ENCODE data around the gene TBX15. TPM values are rescaled to one million over a fixed set of nuclear protein-coding genes. Genes with fewer than 3 reads are reported as not detected.

TBX15 gene
- 0.19 TPM for total RNA-seq
- polyA plus RNA-seq = 0.48 TPM
- long read RNA-seq, donor 1 = 0 reads
- long read RNA-seq, donor 2 = 0 reads
- long read RNA-seq, donor 3 = 0 reads
- long read RNA-seq, donor 4 = 0 reads
- long read RNA-seq, donor 5 = 0 reads
- long read RNA-seq, donor 6 = 0 reads
- long read RNA-seq, donor 7 = 0 reads
- long read RNA-seq, donor 8 = 0 reads
- long read RNA-seq, donor 9 = 0 reads
- long read RNA-seq, donor 10 = 0 reads

DNA sequence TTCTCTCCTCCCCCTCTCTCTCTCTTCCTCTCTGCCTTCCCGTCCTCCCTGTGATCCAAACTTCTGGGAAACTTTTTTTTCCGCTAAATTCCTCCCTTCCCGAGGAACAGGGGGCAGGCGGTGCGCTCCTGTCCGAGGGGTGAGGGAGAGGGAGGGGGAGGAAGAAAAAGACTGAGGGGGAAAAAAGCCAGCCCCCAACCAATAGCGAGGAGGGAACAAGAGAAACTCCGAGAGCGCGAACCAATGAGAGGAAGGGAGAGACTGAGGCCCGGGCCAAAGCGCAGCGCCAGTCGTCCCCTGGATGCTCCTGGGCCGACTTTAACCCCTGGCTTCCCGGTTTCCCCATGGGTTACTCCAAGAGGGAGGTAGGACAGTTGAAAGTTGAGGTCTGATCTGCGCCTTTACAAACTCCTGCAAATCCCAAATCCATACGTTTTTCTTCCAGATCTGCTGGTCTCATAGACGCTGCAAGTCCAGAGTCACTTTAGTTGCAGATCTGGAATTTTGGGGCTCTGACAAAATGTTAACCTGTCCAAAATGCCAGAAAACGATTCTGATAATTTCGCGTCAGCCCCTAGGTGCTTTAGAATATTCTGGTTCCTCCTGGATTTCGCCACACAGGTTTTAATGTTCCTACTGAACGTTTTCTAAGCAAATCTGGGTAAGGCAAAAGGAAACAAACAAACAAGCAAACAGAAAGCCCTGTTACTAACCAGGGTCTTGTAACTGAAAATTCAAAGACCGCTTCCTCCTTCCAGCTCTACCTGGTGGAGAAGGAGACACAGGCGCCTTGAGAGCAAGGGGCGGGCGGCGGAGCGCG is at the start of gene TBX15:
Gene TBX15, minus strand, starts transcription at position 158 of the 820 bp plus-strand sequence. CDS start 548 bp downstream, outside the sequence.
- no peak within 1 kb of the TSS for H3K27ac ChIP-seq (ENCODE audit: low read depth in 1 of 2, low read length in 1 of 2)
- H3K4me3 ChIP-seq (ENCODE audit: low read length in 2 of 2) = no peak within 1 kb of the TSS
- peaks cover 3 to 8% of the 10 kb centered on the region in 2 donors for H3K9me3 ChIP-seq (ENCODE audit: control insufficient read depth in 2 of 2, insufficient read depth in 1 of 2, low read length in 1 of 2)
- WGBS = 14% methylated on average over 31 of the region's 31 CpGs
- H3K4me1 ChIP-seq (ENCODE audit: control insufficient read depth in 2 of 2, insufficient read depth in 2 of 2, low read length in 2 of 2) = no peaks in the 10 kb centered on the region
- no peak for DNase-seq (ENCODE audit: low read depth in 6 of 9, low spot score in 9 of 9)
- no peaks in the 10 kb centered on the region for H3K36me3 ChIP-seq (ENCODE audit: control insufficient read depth in 2 of 2, insufficient read depth in 2 of 2, low read length in 1 of 2)
- H3K27me3 ChIP-seq (ENCODE audit: control insufficient read depth in 2 of 2, insufficient read depth in 1 of 2, low read length in 1 of 2) = peaks cover 94 to 100% of the 10 kb centered on the region in 2 donors

DNA sequence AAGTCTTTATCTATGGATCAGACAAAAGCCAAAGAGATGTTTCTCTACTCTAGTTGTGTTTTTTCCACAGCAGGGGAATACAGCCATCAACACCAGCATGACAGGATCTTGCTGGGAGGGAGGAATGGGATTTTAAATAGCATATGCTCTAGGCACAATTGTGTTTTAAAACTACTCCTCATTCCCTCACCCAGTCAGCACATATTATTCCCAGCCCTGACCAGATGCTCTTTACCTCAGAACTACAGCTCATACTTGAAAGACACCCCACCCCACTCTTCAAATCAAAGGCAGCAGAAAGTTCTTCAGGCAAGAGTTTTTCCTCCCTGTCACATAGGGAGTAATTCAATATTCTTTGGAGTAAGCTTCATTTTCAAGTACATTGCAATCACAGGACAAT is 46.2 kb upstream of the TBX15 start:
- Histone ChIP-seq H3K27ac (ENCODE audit: low read depth in 1 of 2, low read length in 1 of 2) (no peak overlapping the region), H3K4me3 (ENCODE audit: low read length in 2 of 2) (no peak overlapping the region), H3K27me3 (ENCODE audit: control insufficient read depth in 2 of 2, insufficient read depth in 1 of 2, low read length in 1 of 2) (no peaks in the 10 kb centered on the region), H3K9me3 (ENCODE audit: control insufficient read depth in 2 of 2, insufficient read depth in 1 of 2, low read length in 1 of 2) (no peaks in the 10 kb centered on the region), H3K36me3 (ENCODE audit: control insufficient read depth in 2 of 2, insufficient read depth in 2 of 2, low read length in 1 of 2) (no peaks in the 10 kb centered on the region), H3K4me1 (ENCODE audit: control insufficient read depth in 2 of 2, insufficient read depth in 2 of 2, low read length in 2 of 2) (no peaks in the 10 kb centered on the region)
- no peak for DNase-seq (ENCODE audit: low read depth in 6 of 9, low spot score in 9 of 9)

DNA sequence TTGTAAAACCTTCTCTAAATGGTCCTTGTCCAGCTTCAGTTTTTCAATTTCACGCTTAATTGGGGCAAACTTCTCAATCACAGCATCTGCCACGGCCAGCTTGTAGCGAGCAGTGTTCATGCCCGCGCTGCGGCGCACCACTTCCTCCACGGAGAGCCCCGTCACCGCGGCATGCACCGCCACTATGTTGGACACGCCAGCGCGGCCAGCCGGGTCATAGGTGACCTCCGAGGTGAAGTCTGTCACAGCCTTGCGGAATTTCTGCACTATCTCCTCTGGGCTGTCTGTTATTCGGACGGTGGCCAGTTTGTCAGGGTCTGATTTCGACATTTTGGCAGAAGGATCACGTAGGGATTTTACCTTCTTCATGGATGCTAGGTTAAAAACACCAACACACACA is 44.8 kb upstream of the TBX15 start:
- no peaks in the 10 kb centered on the region for H3K9me3 ChIP-seq (ENCODE audit: control insufficient read depth in 2 of 2, insufficient read depth in 1 of 2, low read length in 1 of 2)
- DNase-seq (ENCODE audit: low read depth in 6 of 9, low spot score in 9 of 9) = no peak
- no peaks in the 10 kb centered on the region for H3K36me3 ChIP-seq (ENCODE audit: control insufficient read depth in 2 of 2, insufficient read depth in 2 of 2, low read length in 1 of 2)
- H3K4me1 ChIP-seq (ENCODE audit: control insufficient read depth in 2 of 2, insufficient read depth in 2 of 2, low read length in 2 of 2) = no peaks in the 10 kb centered on the region
- H3K4me3 ChIP-seq (ENCODE audit: low read length in 2 of 2) = no peak overlapping the region
- no peaks in the 10 kb centered on the region for H3K27me3 ChIP-seq (ENCODE audit: control insufficient read depth in 2 of 2, insufficient read depth in 1 of 2, low read length in 1 of 2)
- no peak overlapping the region for H3K27ac ChIP-seq (ENCODE audit: low read depth in 1 of 2, low read length in 1 of 2)
- 98% methylated on average over 22 of the region's 22 CpGs for WGBS

DNA sequence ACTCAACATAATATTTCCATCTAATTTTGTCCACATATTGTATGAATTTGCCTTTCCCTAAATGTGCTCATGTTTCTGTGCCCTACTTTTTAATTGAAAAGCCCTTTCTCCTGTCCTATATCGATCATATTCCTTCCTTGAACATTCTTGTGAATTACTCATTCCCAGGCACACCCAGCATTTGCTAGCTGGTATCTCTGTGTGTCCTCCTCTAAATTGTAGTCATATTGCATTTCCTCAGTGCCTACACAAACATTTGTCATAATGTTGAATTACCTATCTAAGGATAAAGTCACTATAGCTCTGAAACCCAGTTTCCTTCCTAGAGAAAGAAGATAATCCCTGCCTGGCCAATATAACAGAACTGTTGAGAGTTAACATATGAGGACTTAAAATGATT is 39.6 kb upstream of the TBX15 start:
- Histone ChIP-seq H3K9me3 (ENCODE audit: control insufficient read depth in 2 of 2, insufficient read depth in 1 of 2, low read length in 1 of 2) (no peaks in the 10 kb centered on the region), H3K4me3 (ENCODE audit: low read length in 2 of 2) (no peak overlapping the region), H3K36me3 (ENCODE audit: control insufficient read depth in 2 of 2, insufficient read depth in 2 of 2, low read length in 1 of 2) (no peaks in the 10 kb centered on the region), H3K27ac (ENCODE audit: low read depth in 1 of 2, low read length in 1 of 2) (no peak overlapping the region), H3K27me3 (ENCODE audit: control insufficient read depth in 2 of 2, insufficient read depth in 1 of 2, low read length in 1 of 2) (no peaks in the 10 kb centered on the region), H3K4me1 (ENCODE audit: control insufficient read depth in 2 of 2, insufficient read depth in 2 of 2, low read length in 2 of 2) (no peaks in the 10 kb centered on the region)
- WGBS = 96% methylated on average over 1 of the region's 1 CpG
- DNase-seq (ENCODE audit: low read depth in 6 of 9, low spot score in 9 of 9) = no peak

DNA sequence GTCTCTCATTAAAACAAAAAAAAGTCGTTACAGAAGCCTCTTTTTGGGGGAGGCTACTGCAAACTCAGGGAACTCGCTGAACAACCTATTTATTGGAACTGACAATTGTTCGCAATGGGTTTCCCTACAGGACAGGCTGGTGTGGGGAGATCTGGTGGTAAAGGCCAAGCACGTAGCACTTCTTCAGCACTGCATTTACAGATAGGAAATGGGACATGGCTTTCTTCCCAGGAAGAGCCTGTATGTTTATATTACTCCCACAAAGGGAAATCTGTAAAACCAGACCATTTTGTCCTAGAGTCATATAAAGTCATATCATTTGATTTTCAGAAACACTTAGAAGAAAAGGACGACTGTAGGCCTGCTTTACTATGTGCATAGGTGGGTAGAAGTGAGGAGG is 38.8 kb upstream of the TBX15 start:
- H3K36me3 ChIP-seq (ENCODE audit: control insufficient read depth in 2 of 2, insufficient read depth in 2 of 2, low read length in 1 of 2) = no peaks in the 10 kb centered on the region
- H3K27me3 ChIP-seq (ENCODE audit: control insufficient read depth in 2 of 2, insufficient read depth in 1 of 2, low read length in 1 of 2) = no peaks in the 10 kb centered on the region
- no peak overlapping the region for H3K4me3 ChIP-seq (ENCODE audit: low read length in 2 of 2)
- DNase-seq (ENCODE audit: low read depth in 6 of 9, low spot score in 9 of 9) = no peak
- H3K9me3 ChIP-seq (ENCODE audit: control insufficient read depth in 2 of 2, insufficient read depth in 1 of 2, low read length in 1 of 2) = no peaks in the 10 kb centered on the region
- H3K4me1 ChIP-seq (ENCODE audit: control insufficient read depth in 2 of 2, insufficient read depth in 2 of 2, low read length in 2 of 2) = no peaks in the 10 kb centered on the region
- 95% methylated on average over 5 of the region's 5 CpGs for WGBS
- no peak overlapping the region for H3K27ac ChIP-seq (ENCODE audit: low read depth in 1 of 2, low read length in 1 of 2)

DNA sequence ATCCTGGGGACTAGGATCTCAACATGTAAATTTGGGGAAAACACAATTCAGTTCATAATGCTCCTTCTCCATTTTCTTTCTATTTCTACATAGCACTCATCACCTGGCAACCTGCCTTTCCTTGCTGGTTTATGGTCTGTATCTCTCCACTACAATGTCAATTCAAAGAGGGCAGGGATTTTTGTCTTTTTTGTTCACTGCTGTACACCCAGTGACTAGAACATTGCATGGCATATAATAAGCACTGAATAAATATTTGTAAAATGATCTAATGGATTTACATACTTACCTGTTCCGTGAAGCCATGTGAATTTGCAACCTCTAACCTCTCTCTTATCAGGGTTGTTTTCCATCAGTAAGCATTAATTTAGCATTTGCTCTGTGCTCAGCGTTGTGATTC is 27.4 kb upstream of the TBX15 start:
- Histone ChIP-seq H3K9me3 (ENCODE audit: control insufficient read depth in 2 of 2, insufficient read depth in 1 of 2, low read length in 1 of 2) (no peaks in the 10 kb centered on the region), H3K4me1 (ENCODE audit: control insufficient read depth in 2 of 2, insufficient read depth in 2 of 2, low read length in 2 of 2) (no peaks in the 10 kb centered on the region), H3K27ac (ENCODE audit: low read depth in 1 of 2, low read length in 1 of 2) (no peak overlapping the region), H3K4me3 (ENCODE audit: low read length in 2 of 2) (no peak overlapping the region), H3K36me3 (ENCODE audit: control insufficient read depth in 2 of 2, insufficient read depth in 2 of 2, low read length in 1 of 2) (no peaks in the 10 kb centered on the region), H3K27me3 (ENCODE audit: control insufficient read depth in 2 of 2, insufficient read depth in 1 of 2, low read length in 1 of 2) (no peaks in the 10 kb centered on the region)
- 95% methylated on average over 2 of the region's 2 CpGs for WGBS
- no peak for DNase-seq (ENCODE audit: low read depth in 6 of 9, low spot score in 9 of 9)

DNA sequence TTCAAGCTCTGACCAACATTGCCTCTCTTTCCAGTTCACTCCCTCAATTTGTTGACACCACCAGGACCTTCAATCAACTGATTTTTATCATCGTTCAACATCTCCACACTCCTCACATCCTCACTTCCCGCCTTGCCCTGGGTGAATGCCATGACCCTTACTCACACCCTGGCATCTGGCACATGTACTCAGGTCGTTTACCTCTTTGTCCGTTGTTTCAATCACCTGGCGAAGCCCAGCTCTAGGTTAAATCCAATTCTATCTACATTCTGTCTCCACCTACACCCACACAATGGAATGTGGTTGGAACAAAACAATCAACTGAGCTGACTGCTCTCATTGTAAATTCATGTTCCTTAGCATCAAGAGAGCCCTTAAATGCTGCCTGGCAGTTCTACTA is 24.2 kb upstream of the TBX15 start:
- Histone ChIP-seq H3K4me1 (ENCODE audit: control insufficient read depth in 2 of 2, insufficient read depth in 2 of 2, low read length in 2 of 2) (peaks cover 0 to 5% of the 10 kb centered on the region in 2 donors), H3K27me3 (ENCODE audit: control insufficient read depth in 2 of 2, insufficient read depth in 1 of 2, low read length in 1 of 2) (peaks cover 21 to 26% of the 10 kb centered on the region in 2 donors), H3K27ac (ENCODE audit: low read depth in 1 of 2, low read length in 1 of 2) (no peak overlapping the region), H3K9me3 (ENCODE audit: control insufficient read depth in 2 of 2, insufficient read depth in 1 of 2, low read length in 1 of 2) (peaks cover 0 to 4% of the 10 kb centered on the region in 2 donors), H3K4me3 (ENCODE audit: low read length in 2 of 2) (no peak overlapping the region), H3K36me3 (ENCODE audit: control insufficient read depth in 2 of 2, insufficient read depth in 2 of 2, low read length in 1 of 2) (no peaks in the 10 kb centered on the region)
- WGBS = 90% methylated on average over 5 of the region's 5 CpGs
- no peak for DNase-seq (ENCODE audit: low read depth in 6 of 9, low spot score in 9 of 9)

DNA sequence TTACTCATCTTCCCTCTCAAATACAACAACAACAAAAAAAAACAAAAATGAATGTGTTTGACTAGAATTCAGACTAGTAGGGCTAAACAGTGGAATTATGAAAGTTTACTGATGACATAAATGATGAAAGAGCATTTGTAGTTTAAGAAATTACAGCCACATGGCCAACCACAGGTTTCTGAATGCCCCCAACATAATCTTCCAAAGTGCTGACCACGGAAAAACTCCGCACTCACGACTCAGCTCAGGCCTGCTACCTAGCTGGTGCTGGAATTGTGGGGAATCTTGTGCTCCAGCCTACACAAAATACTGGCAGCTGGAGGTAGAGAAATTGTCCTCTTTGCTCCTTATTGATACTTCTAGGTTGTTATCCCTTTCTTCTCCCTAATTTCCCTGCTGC is 23.6 kb upstream of the TBX15 start:
- Histone ChIP-seq H3K9me3 (ENCODE audit: control insufficient read depth in 2 of 2, insufficient read depth in 1 of 2, low read length in 1 of 2) (peaks cover 0 to 4% of the 10 kb centered on the region in 2 donors), H3K27ac (ENCODE audit: low read depth in 1 of 2, low read length in 1 of 2) (no peak overlapping the region), H3K4me1 (ENCODE audit: control insufficient read depth in 2 of 2, insufficient read depth in 2 of 2, low read length in 2 of 2) (peaks cover 0 to 5% of the 10 kb centered on the region in 2 donors), H3K36me3 (ENCODE audit: control insufficient read depth in 2 of 2, insufficient read depth in 2 of 2, low read length in 1 of 2) (no peaks in the 10 kb centered on the region), H3K4me3 (ENCODE audit: low read length in 2 of 2) (no peak overlapping the region), H3K27me3 (ENCODE audit: control insufficient read depth in 2 of 2, insufficient read depth in 1 of 2, low read length in 1 of 2) (peaks cover 27 to 32% of the 10 kb centered on the region in 2 donors)
- WGBS = 97% methylated on average over 3 of the region's 3 CpGs
- DNase-seq (ENCODE audit: low read depth in 6 of 9, low spot score in 9 of 9) = no peak

DNA sequence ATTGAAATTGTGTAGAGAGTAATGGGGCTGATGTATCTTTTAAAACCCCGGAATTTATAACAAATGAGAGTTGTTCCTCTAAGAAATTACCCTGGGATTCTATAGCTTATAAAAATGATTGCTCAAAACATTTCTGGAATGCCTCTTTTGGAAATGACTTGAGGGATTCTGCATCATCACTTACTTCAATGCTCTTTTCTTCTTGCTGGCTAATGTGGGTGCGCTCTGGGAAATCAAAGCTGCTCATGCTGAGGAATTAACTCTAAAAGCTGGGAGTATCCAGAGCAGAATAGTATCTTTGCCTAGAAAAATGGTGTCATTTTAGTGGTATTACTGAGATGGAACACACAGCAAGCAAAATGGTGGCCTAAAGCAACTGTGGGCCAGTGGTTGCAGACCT is 23.0 kb upstream of the TBX15 start:
- no peak overlapping the region for H3K27ac ChIP-seq (ENCODE audit: low read depth in 1 of 2, low read length in 1 of 2)
- H3K27me3 ChIP-seq (ENCODE audit: control insufficient read depth in 2 of 2, insufficient read depth in 1 of 2, low read length in 1 of 2) = peaks cover 32 to 38% of the 10 kb centered on the region in 2 donors
- no peaks in the 10 kb centered on the region for H3K36me3 ChIP-seq (ENCODE audit: control insufficient read depth in 2 of 2, insufficient read depth in 2 of 2, low read length in 1 of 2)
- DNase-seq (ENCODE audit: low read depth in 6 of 9, low spot score in 9 of 9) = no peak
- H3K9me3 ChIP-seq (ENCODE audit: control insufficient read depth in 2 of 2, insufficient read depth in 1 of 2, low read length in 1 of 2) = peaks cover 0 to 4% of the 10 kb centered on the region in 2 donors
- peaks cover 0 to 5% of the 10 kb centered on the region in 2 donors for H3K4me1 ChIP-seq (ENCODE audit: control insufficient read depth in 2 of 2, insufficient read depth in 2 of 2, low read length in 2 of 2)
- H3K4me3 ChIP-seq (ENCODE audit: low read length in 2 of 2) = no peak overlapping the region
- 96% methylated on average over 2 of the region's 2 CpGs for WGBS

All from thymus (tissue), 14 donors.